M059J (cell line): ENCODE data around the gene CPA4. TPM values are rescaled to one million over a fixed set of nuclear protein-coding genes. Genes with fewer than 3 reads are reported as not detected.
A peak's percentile ranks its signal among the peaks of the same experiment; 100 is the strongest.

ENCODE experiments used
- DNase-seq: peaks from one replicate; pipeline ENCODE4 v3.0.0-alpha.2; 2012; ENCODE audit warnings: low read depth
- total RNA-seq: library from RNA; depleted of rRNA; stranded (reverse); fragments of >200 nt; shearing (Covaris generic); gene quantifications from 2 replicates; pipeline ENCODE4 v1.2.3, GENCODE V29; 2014

CPA4 gene
- total RNA-seq, 1 experiment from 2014 or later: 723 TPM

DNA sequence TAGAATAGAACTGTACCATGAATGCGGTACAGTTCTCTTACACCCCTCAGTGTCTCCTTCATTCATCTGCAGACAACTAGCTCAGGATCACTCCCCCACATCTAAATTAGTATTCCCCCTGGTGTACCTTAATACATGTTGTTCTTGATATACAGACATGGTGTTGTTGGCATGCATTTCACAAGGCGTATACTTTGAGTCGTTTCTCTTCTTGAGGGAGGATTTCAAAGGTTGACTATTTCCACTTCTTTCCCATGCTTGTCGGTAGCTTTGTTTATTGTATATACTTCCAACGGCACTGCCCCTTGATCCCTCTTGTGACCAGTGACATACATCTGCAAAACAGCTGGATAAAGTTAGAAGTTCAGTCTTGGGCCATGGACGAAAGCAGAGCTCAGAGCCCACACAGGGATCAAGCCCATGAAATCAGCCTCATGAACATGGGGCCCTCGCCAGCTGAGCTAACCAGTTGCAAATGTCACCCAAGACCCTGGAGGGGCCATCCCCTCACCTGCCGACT lies 8.6 kb downstream of the CPA4 start:
- DNase-seq: no peak

GRCh38 chr7:130302649-130303048 lies 9.7 kb downstream of the CPA4 start:
- no peak for DNase-seq

DNA sequence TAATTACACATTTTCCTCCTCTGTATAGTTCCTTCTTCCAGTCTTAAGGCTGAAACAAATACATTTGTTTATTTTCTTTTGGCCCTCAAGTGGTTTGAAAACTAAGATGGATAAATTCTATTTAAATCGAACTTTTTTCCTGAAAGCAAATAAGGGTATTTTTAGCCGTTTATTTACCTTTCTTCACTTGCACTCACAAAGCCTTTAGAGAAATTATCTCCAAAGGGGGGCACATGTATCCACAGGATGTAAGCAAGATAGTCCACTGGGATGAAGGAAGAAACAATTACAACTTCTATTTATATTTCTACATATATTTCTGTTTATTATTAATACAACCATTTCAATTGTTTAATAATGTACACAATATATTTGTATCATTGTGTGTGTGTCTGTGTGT lies 10.2 kb downstream of the CPA4 start:
- no peak for DNase-seq

DNA sequence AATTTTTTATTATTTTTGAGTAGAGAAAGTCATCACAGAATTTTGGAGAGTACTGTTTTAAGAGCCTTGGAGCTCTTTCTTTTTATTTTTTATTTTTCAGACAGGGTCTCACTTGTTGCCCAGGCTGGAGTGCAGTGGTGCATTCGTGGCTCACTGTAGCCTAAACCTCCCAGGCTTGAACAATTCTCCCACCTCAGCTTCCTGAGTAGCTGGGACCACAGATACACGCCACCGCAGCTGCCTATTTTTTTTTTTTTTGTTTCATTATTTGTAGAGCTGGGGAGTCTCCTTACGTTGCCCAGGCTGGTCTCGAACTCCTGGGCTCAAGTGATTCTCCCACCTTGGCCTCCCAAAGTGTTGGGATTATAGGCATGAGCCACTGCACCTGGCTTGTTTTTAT lies 10.6 kb downstream of the CPA4 start:
- no peak for DNase-seq

DNA sequence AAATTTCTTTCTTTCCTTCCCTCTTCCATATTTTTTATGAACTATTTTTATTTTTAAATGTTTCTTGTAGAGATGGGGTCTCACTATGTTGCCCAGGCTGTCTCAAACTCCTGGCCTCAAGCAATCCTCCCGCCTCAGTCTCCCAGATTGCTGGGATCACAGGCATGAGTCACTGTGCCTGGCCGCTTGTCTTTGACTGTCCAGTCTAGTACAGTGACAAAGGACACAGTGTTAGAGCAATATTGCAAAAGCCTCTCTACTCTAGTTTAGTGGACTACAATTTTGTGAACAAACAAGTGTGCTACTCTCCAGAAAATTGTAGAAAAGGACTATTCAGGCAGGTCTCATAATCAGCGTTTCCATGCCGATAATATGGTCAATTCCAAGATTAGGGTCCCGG lies 11.0 kb downstream of the CPA4 start:
- DNase-seq: no peak

DNA sequence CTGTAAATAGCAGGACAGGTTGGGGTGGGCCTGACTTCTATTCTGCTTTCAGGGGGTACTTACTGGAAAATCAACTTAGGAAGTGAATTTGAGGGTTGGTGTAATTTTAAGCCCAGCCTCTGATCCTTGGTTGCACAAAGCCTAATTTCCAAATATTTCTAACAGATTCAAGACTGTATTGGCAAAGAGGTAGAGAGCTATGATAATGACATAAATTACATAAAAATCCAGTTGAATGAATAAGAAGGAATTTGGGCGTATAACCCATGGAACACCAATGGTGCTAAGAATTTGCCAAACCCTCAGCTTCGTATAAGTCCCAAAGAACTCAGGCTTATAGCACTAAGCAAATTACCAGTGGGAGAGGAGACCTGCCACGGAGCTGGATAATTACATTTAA lies 11.9 kb downstream of the CPA4 start:
- DNase-seq: no peak

DNA sequence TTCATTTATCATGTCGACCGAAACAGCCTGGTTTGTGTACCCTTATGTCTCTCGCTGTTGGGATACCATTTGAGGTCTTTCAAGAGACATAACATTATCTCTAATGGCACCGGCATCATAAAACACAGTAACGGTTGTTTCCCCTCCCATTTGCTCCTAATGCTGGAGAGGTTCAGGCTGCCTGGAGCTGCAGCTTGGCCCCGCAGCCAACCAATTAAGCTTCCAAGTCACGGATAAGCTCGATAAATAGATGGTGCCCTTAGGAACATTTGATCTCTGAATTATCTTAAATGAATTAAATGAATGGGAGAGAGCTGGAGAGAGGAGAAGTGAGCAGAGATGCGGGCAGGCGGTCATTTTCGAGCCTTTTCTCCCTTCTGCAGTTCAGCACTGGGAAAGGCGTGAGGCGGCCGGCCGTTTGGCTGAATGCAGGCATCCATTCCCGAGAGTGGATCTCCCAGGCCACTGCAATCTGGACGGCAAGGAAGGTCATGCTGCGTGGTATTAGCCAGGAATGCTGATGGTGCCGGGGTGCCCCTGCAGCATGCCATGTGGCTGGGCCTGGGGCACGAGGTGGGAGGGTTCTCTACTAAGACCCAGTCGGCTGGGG lies 12.6 kb downstream of the CPA4 start:
- no peak for DNase-seq

DNA sequence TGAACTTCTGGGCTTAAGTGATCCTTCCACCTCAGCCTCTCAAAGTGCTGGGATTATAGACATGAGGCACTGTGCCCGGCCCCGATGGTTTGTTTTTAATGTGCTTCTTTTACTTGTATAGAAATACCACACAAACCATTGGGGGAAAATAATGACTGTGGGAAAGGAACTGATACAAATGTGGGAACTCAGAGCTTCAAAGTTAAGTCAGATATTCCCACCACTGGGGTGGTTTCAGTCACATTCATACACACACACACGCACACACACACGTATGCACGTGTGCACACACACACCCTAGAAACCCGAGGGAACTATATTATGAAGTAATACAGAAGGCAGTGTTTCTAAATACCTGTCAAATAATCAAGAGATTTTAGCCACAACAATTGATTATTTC lies 17.0 kb downstream of the CPA4 start:
- no peak for DNase-seq

DNA sequence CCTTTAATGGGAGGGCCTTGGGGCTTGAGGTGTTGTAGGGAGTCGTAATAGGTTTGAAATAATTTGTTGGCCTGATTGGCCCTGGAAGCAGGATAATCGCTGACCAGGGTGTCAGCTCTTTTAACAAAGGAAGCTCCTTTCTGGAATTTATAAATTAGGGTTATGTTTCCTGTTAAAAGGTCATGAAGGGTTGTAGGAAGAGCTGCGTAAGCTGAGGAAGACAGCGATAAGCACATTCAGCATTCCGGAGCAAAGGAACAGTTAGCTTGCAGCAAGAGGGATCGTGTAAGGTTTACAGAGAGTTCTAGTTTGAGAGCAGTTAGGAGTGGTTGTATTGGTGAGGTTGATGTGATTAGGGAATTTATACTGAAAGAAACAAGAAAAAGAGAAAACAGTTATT lies 21.3 kb downstream of the CPA4 start:
- no peak for DNase-seq

DNA sequence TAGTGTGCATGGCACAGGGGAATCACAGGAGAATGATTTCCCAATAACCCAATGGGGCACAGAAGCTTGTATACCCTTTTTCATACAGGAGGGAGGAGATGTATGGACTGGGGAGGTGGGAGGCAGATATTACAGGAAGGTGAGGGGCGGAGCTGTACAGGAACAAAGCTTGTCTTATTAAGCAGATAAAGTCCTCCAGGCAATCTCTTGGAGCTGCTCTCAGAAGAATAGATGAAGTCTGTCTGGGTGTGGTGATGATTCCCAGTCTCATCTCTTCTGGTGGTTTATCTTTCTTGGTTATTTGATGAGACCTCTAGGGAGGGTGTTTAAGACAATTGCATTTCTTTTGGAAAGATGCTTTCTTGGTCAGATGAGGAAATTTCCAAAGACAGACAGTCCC lies 26.6 kb downstream of the CPA4 start:
- DNase-seq: no peak

GRCh38 chr7:130321542-130322229 lies 28.7 kb downstream of the CPA4 start:
- DNase-seq: peak; percentile 73

DNA sequence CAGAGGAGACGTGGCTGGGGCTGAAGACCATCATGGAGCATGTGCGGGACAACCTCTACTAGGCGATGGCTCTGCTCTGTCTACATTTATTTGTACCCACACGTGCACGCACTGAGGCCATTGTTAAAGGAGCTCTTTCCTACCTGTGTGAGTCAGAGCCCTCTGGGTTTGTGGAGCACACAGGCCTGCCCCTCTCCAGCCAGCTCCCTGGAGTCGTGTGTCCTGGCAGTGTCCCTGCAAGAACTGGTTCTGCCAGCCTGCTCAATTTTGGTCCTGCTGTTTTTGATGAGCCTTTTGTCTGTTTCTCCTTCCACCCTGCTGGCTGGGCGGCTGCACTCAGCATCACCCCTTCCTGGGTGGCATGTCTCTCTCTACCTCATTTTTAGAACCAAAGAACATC lies 29.7 kb downstream of the CPA4 start:
- peak; percentile 40 for DNase-seq

- DNase-seq: peak; percentile 65
Measured at GRCh38 chr7:130324306-130324943, 31.5 kb downstream of the CPA4 start.

DNA sequence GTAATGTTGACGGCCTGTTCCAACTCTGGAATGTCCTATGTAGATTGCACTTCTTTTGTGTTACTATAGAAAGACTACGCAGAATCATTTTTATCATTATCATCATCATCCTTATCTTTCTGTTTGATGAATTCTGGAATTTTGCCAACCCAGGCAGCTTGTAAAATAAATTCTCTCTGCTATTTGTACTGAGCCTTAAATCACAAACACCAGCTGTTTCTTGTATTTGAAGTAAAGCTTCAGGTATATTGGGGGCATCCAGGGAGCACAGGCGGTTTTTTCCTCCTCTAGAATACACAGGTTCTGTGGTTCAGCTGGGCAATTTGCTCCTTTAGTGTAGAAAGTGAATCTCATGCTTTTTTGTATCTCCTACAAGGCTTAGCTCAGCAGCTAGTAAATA lies 36.7 kb downstream of the CPA4 start:
- no peak for DNase-seq

DNA sequence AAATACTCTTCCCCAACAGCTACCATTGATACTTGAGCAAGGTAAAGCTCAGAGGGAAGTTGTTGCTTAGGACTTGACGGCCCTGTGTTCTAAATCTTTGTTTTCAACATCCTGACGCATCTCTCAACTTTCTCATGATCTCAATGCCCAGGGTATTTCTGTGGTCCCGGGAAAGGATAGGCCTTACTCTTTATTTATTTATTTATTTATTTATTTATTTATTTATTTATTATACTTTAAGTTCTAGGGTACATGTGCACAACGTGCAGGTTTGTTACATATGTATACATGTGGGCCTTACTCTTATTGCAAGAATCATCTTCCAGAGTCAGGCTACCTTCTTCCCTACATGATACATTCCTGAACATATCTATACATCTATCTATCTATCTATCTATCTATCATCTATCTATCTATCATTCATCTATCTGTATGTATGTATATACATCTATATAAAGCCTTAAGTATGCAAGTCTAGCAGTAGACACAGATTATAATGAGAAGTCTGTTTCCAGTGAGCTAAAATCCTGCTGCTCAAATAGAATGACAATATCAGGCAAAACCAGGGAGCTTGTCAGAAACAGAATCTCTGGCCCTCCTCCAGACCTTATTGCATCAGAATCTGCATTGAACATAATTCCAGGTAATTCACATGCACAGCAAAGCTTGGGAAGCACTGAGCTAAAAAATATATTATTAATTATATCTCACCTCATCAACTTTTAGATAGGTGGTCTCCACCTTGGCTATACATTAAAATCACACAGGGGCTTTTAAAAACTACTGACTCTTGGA lies 39.5 kb downstream of the CPA4 start:
- DNase-seq: no peak

- DNase-seq: no peak
Measured at GRCh38 chr7:130333832-130334231, 40.9 kb downstream of the CPA4 start.

- DNase-seq: no peak
Measured at GRCh38 chr7:130334274-130334673, 41.3 kb downstream of the CPA4 start.

- DNase-seq: no peak
Measured at GRCh38 chr7:130337410-130337971, 44.5 kb downstream of the CPA4 start.

- DNase-seq: no peak
Measured at GRCh38 chr7:130338233-130338632, 45.3 kb downstream of the CPA4 start.

DNA sequence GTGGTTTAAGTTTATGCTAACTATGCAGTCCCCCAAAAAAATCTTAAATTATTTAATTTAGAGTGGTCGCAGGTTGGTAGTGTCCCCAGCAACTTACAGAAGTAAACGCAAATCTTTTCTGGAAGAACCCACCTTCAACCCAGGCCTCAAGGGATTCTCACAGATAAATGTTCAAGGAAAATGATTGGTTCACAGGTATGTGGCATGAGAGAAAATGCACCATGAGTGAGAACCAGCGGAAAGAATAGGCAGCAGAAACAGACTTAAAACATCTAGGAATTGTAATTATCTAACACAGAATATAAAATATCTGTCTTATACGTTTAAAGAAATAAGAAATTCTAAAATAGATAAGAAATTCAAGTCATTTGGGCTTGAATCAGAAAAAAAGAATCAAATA lies 48.9 kb downstream of the CPA4 start:
- DNase-seq: no peak

DNA sequence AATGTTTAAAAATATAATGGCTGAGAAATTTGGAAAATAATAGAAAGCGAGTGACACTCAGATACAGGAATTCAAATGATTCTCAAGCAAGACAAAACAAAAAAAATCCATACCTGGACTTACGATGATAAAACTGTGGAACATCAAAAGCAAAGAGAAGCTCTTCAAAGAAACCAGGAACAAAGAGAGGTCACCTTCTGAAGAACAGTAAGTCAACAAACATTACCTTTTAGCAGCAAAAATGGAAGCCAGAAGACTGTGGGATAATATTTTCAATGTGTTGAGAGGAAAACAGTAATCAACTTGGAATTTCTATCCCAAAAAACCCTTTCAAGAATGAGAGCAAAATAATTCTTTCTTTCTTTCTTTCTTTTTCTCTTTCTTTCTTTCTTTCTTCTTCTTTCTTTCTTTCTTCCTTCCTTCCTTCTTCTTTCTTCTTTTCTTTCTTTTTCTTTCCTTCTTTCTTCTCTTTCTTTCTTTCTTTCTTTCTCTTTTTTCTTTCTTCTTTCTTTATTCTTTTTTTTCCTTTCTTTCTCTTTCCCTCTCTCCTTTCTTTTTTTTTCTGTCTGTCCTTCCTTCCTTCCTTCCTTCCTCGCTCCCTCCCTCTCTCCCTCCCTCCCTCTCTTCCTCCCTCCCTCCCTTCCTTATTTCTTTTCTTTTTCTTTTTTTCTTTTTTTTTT lies 49.9 kb downstream of the CPA4 start:
- DNase-seq: no peak
